Gastrocnemius medialis (tissue), 4 donors: ENCODE data around the gene NLRC5. TPM values are rescaled to one million over a fixed set of nuclear protein-coding genes. Genes with fewer than 3 reads are reported as not detected.
"Not testable (repeated sequence)": the region's sequence is repeated elsewhere in the genome, so short reads cannot be mapped to it uniquely, and the experiment has no call there.

Experiments used
- ATAC-seq, 2 donors: fragments of 150-250 bp; one replicate each; pipeline ENCODE4 v1.9.1; 2016
- DNase-seq, 2 donors: peaks; one replicate each; pipeline ENCODE4 v3.0.0-alpha.2; 2019
- H3K27ac ChIP-seq, 4 donors: fragments of 200-600 bp; sonication (generic); 1 replicate in 1 of 4; 2 replicates in 3 of 4; pipeline ENCODE4 v1.5.1; 2016 to 2018; ENCODE audit warnings: mild to moderate bottlenecking in 2 of 4, moderate library complexity in 1 of 4
- H3K27me3 ChIP-seq, 3 donors: fragments of 200-600 bp; sonication (generic) in 2 of 3; 1 replicate in 1 of 3; 2 replicates in 2 of 3; pipeline versions ENCODE4 v1.5.1 to v1.6.0; 2016 to 2019; ENCODE audit warnings: mild to moderate bottlenecking in 1 of 3, moderate library complexity in 1 of 3
- H3K36me3 ChIP-seq, 2 donors: fragments of 200-600 bp; sonication (generic) in 1 of 2; one replicate each; pipeline ENCODE4 v1.5.1; 2017 to 2018
- H3K4me1 ChIP-seq, 2 donors: fragments of 200-600 bp; sonication (generic) in 1 of 2; one replicate each; pipeline ENCODE4 v1.5.1; 2016 to 2017; ENCODE audit warnings: mild to moderate bottlenecking in 2 of 2
- H3K4me3 ChIP-seq, 4 donors: fragments of 200-600 bp; sonication (generic) in 3 of 4; 1 replicate in 1 of 4; 2 replicates in 3 of 4; pipeline ENCODE4 v1.5.1; 2016 to 2019; ENCODE audit warnings: mild to moderate bottlenecking in 2 of 4
- H3K9me3 ChIP-seq, 3 donors: fragments of 200-600 bp; sonication (generic) in 2 of 3; 1 replicate in 1 of 3; 2 replicates in 2 of 3; pipeline ENCODE4 v1.5.1; 2016 to 2019
- POLR2A ChIP-seq, 2 donors: fragments of 450-650 bp; IDR thresholded peaks; one replicate each; pipeline ENCODE4 v1.6.1; 2017; ENCODE audit warnings: antibody characterized with exemption in 2 of 2, mild to moderate bottlenecking in 2 of 2, moderate library complexity in 2 of 2
- in situ Hi-C, 4 donors: fragments of 200-750 bp; cut with MboI; loops; one replicate each; pipeline versions ENCODE4 v1.15.0 to v1.8.0; 2017; ENCODE audit warnings: low sequenced_read_pairs in 4 of 4
- intact Hi-C: fragments of 100-400 bp; cut with DNase I; formaldehyde crosslinking; loops from one replicate; pipeline ENCODE4 v1.15.1; 2023; ENCODE audit warnings: low total_unique reads
- total RNA-seq, 4 donors: library from RNA; depleted of rRNA; stranded (reverse); fragments of >200 nt; gene quantifications; one replicate each; pipeline versions ENCODE4 v1.1.0 to v1.2.3, GENCODE V29; 2016
- TF ChIP-seq, protein P1 (sequence below), 5 experiments: fragments of 450-650 bp in 3 of 5; fragments of 200-600 bp in 2 of 5; sonication (generic) in 2 of 5; IDR thresholded peaks in 4 of 5; conservative IDR thresholded peaks in 1 of 5; 1 replicate in 4 of 5; 2 replicates in 1 of 5; pipeline ENCODE4 v1.5.1; 2016 to 2019; ENCODE audit warnings: antibody characterized with exemption in 5 of 5, mild to moderate bottlenecking in 3 of 5, moderate library complexity in 3 of 5

NLRC5 gene
- total RNA-seq, 4 donors from 2014 or later: 2.5 to 9.4 (median 5.1) TPM

DNA sequence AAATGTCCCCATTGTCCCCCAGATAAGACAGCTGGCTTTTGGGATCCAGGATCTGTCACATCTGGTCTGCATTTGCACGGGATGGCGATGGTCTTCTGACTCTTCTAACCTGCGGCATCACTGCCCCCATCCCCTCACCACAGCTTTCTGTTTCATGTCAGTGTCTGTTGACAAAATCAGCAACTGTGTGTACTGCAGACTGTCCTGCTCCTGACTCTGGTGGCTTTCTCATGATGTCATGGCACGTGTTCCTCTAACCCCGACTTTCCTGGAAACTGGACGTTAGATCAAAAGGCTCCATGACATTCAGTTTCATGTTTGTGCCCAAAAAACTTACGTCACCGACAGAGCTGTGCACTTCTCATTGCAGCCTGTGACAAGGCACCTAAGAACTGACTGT is 73.0 kb downstream of the NLRC5 start:
- no peaks in the 10 kb centered on the region for H3K27me3 ChIP-seq
- in situ Hi-C loops: no loop called here
- peak overlapping the region; percentile 83 to 89 (median 85) for H3K27ac ChIP-seq
- ATAC-seq: peak; percentile 20 to 66
- TF ChIP-seq, protein P1, sequence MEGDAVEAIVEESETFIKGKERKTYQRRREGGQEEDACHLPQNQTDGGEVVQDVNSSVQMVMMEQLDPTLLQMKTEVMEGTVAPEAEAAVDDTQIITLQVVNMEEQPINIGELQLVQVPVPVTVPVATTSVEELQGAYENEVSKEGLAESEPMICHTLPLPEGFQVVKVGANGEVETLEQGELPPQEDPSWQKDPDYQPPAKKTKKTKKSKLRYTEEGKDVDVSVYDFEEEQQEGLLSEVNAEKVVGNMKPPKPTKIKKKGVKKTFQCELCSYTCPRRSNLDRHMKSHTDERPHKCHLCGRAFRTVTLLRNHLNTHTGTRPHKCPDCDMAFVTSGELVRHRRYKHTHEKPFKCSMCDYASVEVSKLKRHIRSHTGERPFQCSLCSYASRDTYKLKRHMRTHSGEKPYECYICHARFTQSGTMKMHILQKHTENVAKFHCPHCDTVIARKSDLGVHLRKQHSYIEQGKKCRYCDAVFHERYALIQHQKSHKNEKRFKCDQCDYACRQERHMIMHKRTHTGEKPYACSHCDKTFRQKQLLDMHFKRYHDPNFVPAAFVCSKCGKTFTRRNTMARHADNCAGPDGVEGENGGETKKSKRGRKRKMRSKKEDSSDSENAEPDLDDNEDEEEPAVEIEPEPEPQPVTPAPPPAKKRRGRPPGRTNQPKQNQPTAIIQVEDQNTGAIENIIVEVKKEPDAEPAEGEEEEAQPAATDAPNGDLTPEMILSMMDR (IDR thresholded peaks at IDR 0.05 in 4 of 5, conservative IDR thresholded peaks at IDR 0.05 in 1 of 5): no peak
- peak; percentile 16 to 30 for TF ChIP-seq POLR2A (IDR thresholded peaks at IDR 0.05)
- no peaks in the 10 kb centered on the region for H3K36me3 ChIP-seq
- peaks cover 17 to 20% of the 10 kb centered on the region in 2 donors for H3K4me1 ChIP-seq
- no peaks in the 10 kb centered on the region for H3K9me3 ChIP-seq
- DNase-seq: peak; percentile 13 to 48
- intact Hi-C loops: loop anchor here (5.0 kb wide), 2 partner anchors 380 to 455 kb away; partner anchors contain the start of genes MT1X and MT2A
- H3K4me3 ChIP-seq: peak overlapping the region in 1 of 4 donors; percentile 9

DNA sequence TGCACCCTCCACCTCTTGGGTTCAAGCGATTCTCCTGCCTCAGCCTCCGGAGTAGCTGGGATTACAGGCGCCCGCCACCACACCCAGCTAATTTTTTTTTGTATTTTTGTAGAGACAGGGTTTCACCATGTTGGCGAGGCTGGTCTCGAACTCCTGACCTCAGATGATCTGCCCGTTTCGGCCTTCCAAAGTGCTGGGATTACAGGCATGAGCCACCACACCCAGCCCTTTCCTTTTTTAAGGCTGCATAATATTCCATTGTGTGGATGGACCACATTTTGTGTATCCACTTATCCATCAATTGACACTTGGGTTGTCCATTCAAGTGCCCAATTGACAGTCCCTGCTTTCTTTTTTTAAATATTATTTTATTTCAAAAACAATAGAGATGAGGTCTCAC is 73.8 kb downstream of the NLRC5 start:
- H3K9me3 ChIP-seq, H3K27ac ChIP-seq, H3K4me3 ChIP-seq, H3K27me3 ChIP-seq, ATAC-seq, H3K36me3 ChIP-seq, DNase-seq, in situ Hi-C loops: not testable (repeated sequence)
- intact Hi-C loops: loop anchor here (5.0 kb wide), 2 partner anchors 381 to 456 kb away; partner anchors contain the start of genes MT1X and MT2A
- peaks cover 17 to 20% of the 10 kb centered on the region in 2 donors for H3K4me1 ChIP-seq

DNA sequence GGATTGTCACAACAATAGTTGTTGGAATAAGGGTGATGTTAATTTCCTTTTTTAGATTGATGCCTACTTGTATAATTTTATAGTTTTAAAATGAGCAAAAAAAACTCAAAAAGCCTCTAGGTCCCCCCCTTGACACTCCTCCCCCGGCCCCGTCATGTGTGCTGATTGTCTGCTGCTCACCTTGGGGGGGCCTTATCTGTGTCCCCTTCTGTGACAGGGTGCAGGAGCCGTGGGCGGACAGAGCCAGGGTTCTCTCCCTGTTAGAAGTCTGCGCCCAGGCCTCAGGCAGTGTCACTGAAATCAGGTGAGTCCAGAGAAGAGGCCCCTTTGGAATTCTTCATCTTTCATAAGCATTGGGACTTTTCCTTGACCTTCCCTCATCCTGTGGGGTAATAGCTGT is 75.6 kb downstream of the NLRC5 start:
- H3K4me3 ChIP-seq: no peak overlapping the region
- in situ Hi-C loops: no loop called here
- intact Hi-C loops: loop anchor here (5.0 kb wide), 2 partner anchors 383 to 458 kb away; partner anchors contain the start of genes MT1X and MT2A
- H3K9me3 ChIP-seq: no peaks in the 10 kb centered on the region
- DNase-seq (no peak), ATAC-seq (no peak)
- TF ChIP-seq, protein P1 (IDR thresholded peaks at IDR 0.05 in 4 of 5, conservative IDR thresholded peaks at IDR 0.05 in 1 of 5): no peak
- no peak for TF ChIP-seq POLR2A (IDR thresholded peaks at IDR 0.05)
- H3K4me1 ChIP-seq: peaks cover 17 to 20% of the 10 kb centered on the region in 2 donors
- H3K36me3 ChIP-seq: no peaks in the 10 kb centered on the region
- no peaks in the 10 kb centered on the region for H3K27me3 ChIP-seq
- no peak overlapping the region for H3K27ac ChIP-seq

DNA sequence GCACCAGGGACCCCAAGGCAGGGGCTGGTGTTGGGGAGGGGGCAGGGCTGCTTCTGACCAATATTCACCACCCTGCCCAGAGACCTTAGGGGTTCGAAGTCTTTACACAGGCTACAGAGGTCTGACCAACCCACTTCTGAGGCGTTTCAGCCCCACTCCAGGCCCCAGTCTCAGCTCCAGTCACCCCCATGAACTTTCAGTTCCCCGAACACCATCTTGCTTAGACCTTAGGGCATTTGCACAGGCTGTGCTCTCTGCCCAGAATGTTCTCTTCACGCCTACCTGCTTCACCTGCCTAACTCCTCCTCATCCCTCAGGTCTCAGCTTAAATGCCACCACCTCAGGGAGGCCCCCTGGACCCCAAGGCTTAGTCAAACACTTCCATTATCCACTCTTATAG is 77.3 kb downstream of the NLRC5 start:
- no peak for TF ChIP-seq POLR2A (IDR thresholded peaks at IDR 0.05)
- TF ChIP-seq, protein P1 (IDR thresholded peaks at IDR 0.05 in 4 of 5, conservative IDR thresholded peaks at IDR 0.05 in 1 of 5): no peak
- H3K9me3 ChIP-seq: no peaks in the 10 kb centered on the region
- intact Hi-C loops: no loop called here
- no peaks in the 10 kb centered on the region for H3K36me3 ChIP-seq
- H3K4me1 ChIP-seq: peaks cover 8 to 9% of the 10 kb centered on the region in 2 donors
- ATAC-seq: no peak
- no peak for DNase-seq
- no peak overlapping the region for H3K27ac ChIP-seq
- no peak overlapping the region for H3K4me3 ChIP-seq
- H3K27me3 ChIP-seq: no peaks in the 10 kb centered on the region
- in situ Hi-C loops: no loop called here

DNA sequence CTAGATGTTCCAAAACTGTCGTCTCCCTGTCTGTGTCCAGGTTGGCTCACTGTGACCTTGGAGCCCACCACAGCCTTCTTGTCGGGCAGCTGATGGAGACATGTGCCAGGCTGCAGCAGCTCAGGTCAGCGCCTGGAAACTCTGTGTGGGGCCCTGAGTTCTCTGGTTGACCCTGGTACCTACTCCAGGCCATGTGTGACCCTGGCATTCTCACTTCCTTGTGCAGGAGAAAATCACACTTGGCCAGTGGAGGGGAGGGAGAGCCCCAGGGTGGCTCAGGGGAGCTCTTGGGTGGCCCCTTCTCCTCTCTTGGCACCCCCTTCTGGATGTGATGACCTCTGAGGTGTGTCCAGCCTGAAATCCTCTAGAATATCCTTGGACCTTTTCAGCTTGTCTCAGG is 78.0 kb downstream of the NLRC5 start:
- no peak overlapping the region for H3K27ac ChIP-seq
- no peaks in the 10 kb centered on the region for H3K27me3 ChIP-seq
- ATAC-seq (no peak), DNase-seq (no peak)
- H3K9me3 ChIP-seq: no peaks in the 10 kb centered on the region
- no peaks in the 10 kb centered on the region for H3K36me3 ChIP-seq
- in situ Hi-C loops (no loop called here), intact Hi-C loops (no loop called here)
- no peak for TF ChIP-seq POLR2A (IDR thresholded peaks at IDR 0.05)
- TF ChIP-seq, protein P1 (IDR thresholded peaks at IDR 0.05 in 4 of 5, conservative IDR thresholded peaks at IDR 0.05 in 1 of 5): no peak
- no peak overlapping the region for H3K4me3 ChIP-seq
- peaks cover 2 to 4% of the 10 kb centered on the region in 2 donors for H3K4me1 ChIP-seq
